ENCODE results near the gene ITGAV. TPM values are rescaled to one million over a fixed set of nuclear protein-coding genes. Genes with fewer than 3 reads are reported as not detected.

ITGAV gene
- total and polyA plus RNA-seq, 2 of the 4 experiments (the other 2 are of a cell fraction) = 45.8 to 181 TPM

GRCh38 chr2:186618696-186619095 is 28.8 kb downstream of the ITGAV start:
- DNase-seq (no peak), ATAC-seq (ENCODE audit: low read depth) (no peak)
- Histone ChIP-seq H4K91ac (ENCODE audit: insufficient read depth, low read depth, low read length) (no peak overlapping the region), H3K23ac (ENCODE audit: low read depth, low read length) (no peak overlapping the region), H2BK120ac (ENCODE audit: low read depth, low read length) (no peak overlapping the region), H4K8ac (ENCODE audit: low read depth in 2 of 2, low read length in 2 of 2) (no peak overlapping the region), H2AK5ac (ENCODE audit: low read depth, low read length) (no peak overlapping the region), H3K36me3 (ENCODE audit: control insufficient read depth, insufficient read depth, low read length) (peaks cover 8% of the 10 kb centered on the region), H3K4ac (ENCODE audit: low read depth, low read length) (no peak overlapping the region), H4K20me1 (ENCODE audit: insufficient read depth, low read length) (no peaks in the 10 kb centered on the region), H2BK20ac (ENCODE audit: low read depth, low read length) (no peak overlapping the region), H3K9ac (ENCODE audit: low read depth, low read length) (no peak overlapping the region), H3K27me3 (ENCODE audit: control insufficient read depth, insufficient read depth, low read length) (no peaks in the 10 kb centered on the region), H2AK9ac (replicated peaks; ENCODE audit: low read depth, low read length, poor library complexity) (no peak overlapping the region), H2BK5ac (ENCODE audit: low read depth, low read length, poor library complexity, severe bottlenecking) (no peak overlapping the region), H3K9me1 (ENCODE audit: insufficient read depth, low read length) (no peaks in the 10 kb centered on the region), H3K4me3 (ENCODE audit: insufficient read depth, low read depth, low read length) (no peak overlapping the region), H3K27ac (ENCODE audit: insufficient read depth, low read length) (no peak overlapping the region), H2BK15ac (ENCODE audit: low read depth, low read length) (no peak overlapping the region), H3K9me3 (ENCODE audit: control insufficient read depth, insufficient read depth, low read length) (no peaks in the 10 kb centered on the region), H3K14ac (replicated peaks; ENCODE audit: low read depth, low read length) (no peak overlapping the region), H3K4me2 (ENCODE audit: low read depth, low read length) (no peak overlapping the region), H4K5ac (ENCODE audit: low read depth, low read length) (no peak overlapping the region), H3K18ac (ENCODE audit: low read depth, low read length) (no peak overlapping the region), H3K79me1 (ENCODE audit: low read depth in 1 of 2, low read length in 2 of 2) (peaks cover 16 to 17% of the 10 kb centered on the region in 2 experiments), H3K56ac (ENCODE audit: extremely low read depth, insufficient read depth, low read length) (no peak overlapping the region), H2AFZ (replicated peaks; ENCODE audit: low read length, poor library complexity) (no peak overlapping the region), H3K4me1 (ENCODE audit: control insufficient read depth, insufficient read depth, low read length) (peaks cover 1% of the 10 kb centered on the region; the same call in 1 of the 2 replicates)
- CTCF ChIA-PET = interaction anchor here (1.0 kb wide), 1 partner anchor 20 kb away, joined by 4 read pairs; no protein-coding TSS in a partner anchor
- POLR2A ChIA-PET (ENCODE audit: unreplicated experiment) = no interaction called here
- intact Hi-C loops (cut with micrococcal nuclease) (no loop called here), in situ Hi-C loops (cut with MboI; ENCODE audit: low sequenced_read_pairs) (no loop called here), dilution Hi-C loops (cut with HindIII; ENCODE audit: low sequenced_read_pairs, unreplicated experiment) (no loop called here)
- no CpG with 5 or more reads among the region's 1 CpG for WGBS, 2 experiments (ENCODE audit: extremely low coverage in 2 of 2, insufficient read length in 1 of 2)
- no TSS peak for BruUV-seq (replicated peaks)
- TF ChIP-seq CTCF (conservative IDR thresholded peaks at IDR 0.05; ENCODE audit: low read depth, low read length) = no peak
- TF ChIP-seq FOS (IDR thresholded peaks at IDR 0.05; ENCODE audit: low read depth, low read length) = no peak
- TF ChIP-seq NFE2L2 (IDR thresholded peaks at IDR 0.05; ENCODE audit: low read depth, low read length) = no peak
